Neuronal stem cell (in vitro differentiated cells): Measurements from ENCODE around the gene PTGIS.
A peak's percentile ranks its signal among the peaks of the same experiment; 100 is the strongest.

ENCODE experiments used
- DNase-seq: peaks from one replicate; pipeline ENCODE4 v3.0.0-alpha.2; 2013; ENCODE audit warnings: low spot score
- H2AFZ ChIP-seq: one replicate; pipeline ENCODE4 v1.6.1; 2013; ENCODE audit warnings: mild to moderate bottlenecking, low read length, inconsistent platforms
- H2AK5ac ChIP-seq: 2 replicates; pipeline ENCODE4 v1.6.1; 2013; ENCODE audit warnings: low read depth, mild to moderate bottlenecking, inconsistent platforms, low read length, moderate library complexity, mixed read lengths
- H2BK120ac ChIP-seq: 2 replicates; pipeline ENCODE4 v1.6.1; 2013; ENCODE audit warnings: low read depth, mild to moderate bottlenecking, inconsistent platforms, low read length, moderate library complexity, mixed read lengths
- H2BK12ac ChIP-seq: one replicate; pipeline ENCODE4 v1.6.1; 2013; ENCODE audit warnings: low read length, inconsistent platforms
- H2BK15ac ChIP-seq: 2 replicates; pipeline ENCODE4 v1.6.1; 2013; ENCODE audit warnings: mild to moderate bottlenecking, low read length, inconsistent platforms, mixed read lengths
- H2BK5ac ChIP-seq: one replicate; pipeline ENCODE4 v1.6.1; 2013; ENCODE audit warnings: inconsistent platforms, mild to moderate bottlenecking, low read length, moderate library complexity
- H3K14ac ChIP-seq: one replicate; pipeline ENCODE4 v1.6.1; 2013; ENCODE audit warnings: low read length, inconsistent platforms
- H3K18ac ChIP-seq: 2 replicates; pipeline ENCODE4 v1.6.1; 2013; ENCODE audit warnings: low read length, inconsistent platforms
- H3K23ac ChIP-seq: 2 replicates; pipeline ENCODE4 v1.6.1; 2013; ENCODE audit warnings: low read depth, mild to moderate bottlenecking, mixed read lengths, low read length, inconsistent platforms; ENCODE audit not compliant: poor library complexity
- H3K27ac ChIP-seq: replicated peaks from 3 replicates; pipeline ENCODE4 v1.5.1; 2013; ENCODE audit warnings: low read length, inconsistent platforms
- H3K27me3 ChIP-seq, 3 experiments: 2 replicates each; pipeline ENCODE4 v1.6.1; 2013; ENCODE audit warnings: low read length in 3 of 3, mild to moderate bottlenecking in 2 of 3, inconsistent platforms in 1 of 3, low read depth in 1 of 3, mixed read lengths in 1 of 3, moderate library complexity in 1 of 3; ENCODE audit not compliant: control insufficient read depth in 3 of 3, insufficient read depth in 3 of 3
- H3K36me3 ChIP-seq, 2 donors: replicated peaks in 1 of 2; 2 replicates each; pipeline ENCODE4 v1.6.1; 2013; ENCODE audit warnings: low read length in 2 of 2; ENCODE audit not compliant: control insufficient read depth in 2 of 2, insufficient read depth in 2 of 2
- H3K4ac ChIP-seq: 2 replicates; pipeline ENCODE4 v1.6.1; 2013; ENCODE audit warnings: inconsistent platforms, mild to moderate bottlenecking, low read length, moderate library complexity
- H3K4me1 ChIP-seq, 2 donors: 1 replicate in 1 of 2; 2 replicates in 1 of 2; pipeline ENCODE4 v1.6.1; 2013; ENCODE audit warnings: low read length in 2 of 2, low read depth in 1 of 2; ENCODE audit not compliant: control insufficient read depth in 2 of 2, insufficient read depth in 1 of 2
- H3K4me2 ChIP-seq: one replicate; pipeline ENCODE4 v1.6.1; 2013; ENCODE audit warnings: mild to moderate bottlenecking, low read length, inconsistent platforms; ENCODE audit not compliant: insufficient read depth, poor library complexity, severe bottlenecking
- H3K4me3 ChIP-seq, 2 donors: 2 replicates each; pipeline ENCODE4 v1.5.1; 2013; ENCODE audit warnings: low read length in 2 of 2, mild to moderate bottlenecking in 2 of 2, inconsistent platforms in 1 of 2, moderate library complexity in 1 of 2
- H3K79me1 ChIP-seq: one replicate; pipeline ENCODE4 v1.6.1; 2013; ENCODE audit warnings: low read depth, mild to moderate bottlenecking, inconsistent platforms, low read length, moderate library complexity
- H3K9ac ChIP-seq: one replicate; pipeline ENCODE4 v1.6.1; 2013; ENCODE audit warnings: mild to moderate bottlenecking, low read depth, low read length, inconsistent platforms; ENCODE audit not compliant: poor library complexity
- H3K9me3 ChIP-seq, 2 donors: replicated peaks in 1 of 2; 2 replicates each; pipeline versions ENCODE3 to v1.6.1; 2013; ENCODE audit warnings: low read length in 2 of 2, mild to moderate bottlenecking in 2 of 2, inconsistent platforms in 1 of 2, low read depth in 1 of 2, mixed read lengths in 1 of 2, moderate library complexity in 1 of 2; ENCODE audit not compliant: control insufficient read depth in 2 of 2, insufficient read depth in 1 of 2
- H4K8ac ChIP-seq: one replicate; pipeline ENCODE4 v1.6.1; 2013; ENCODE audit warnings: low read depth, mild to moderate bottlenecking, inconsistent platforms, low read length, moderate library complexity
- H4K91ac ChIP-seq: one replicate; pipeline ENCODE4 v1.6.1; 2013; ENCODE audit warnings: low read length, low read depth, mild to moderate bottlenecking, inconsistent platforms; ENCODE audit not compliant: poor library complexity
- WGBS, 2 donors: extraction: QIAGEN DNeasy Blood & Tissue Kit; methylation state at CpG; one replicate each; pipeline ENCODE4 v1.1.7; 2013; ENCODE audit warnings: missing lambda C conversion rate in 2 of 2, mixed read lengths in 1 of 2; ENCODE audit not compliant: insufficient read length in 2 of 2, insufficient replicate concordance in 1 of 2; ENCODE audit errors: extremely low coverage in 2 of 2; 5-methylcytosine and 5-hydroxymethylcytosine counted together

The PTGIS gene

GRCh38 chr20:49517805-49518100 lies 50.2 kb downstream of the PTGIS start:
- peaks cover 0 to 36% of the 10 kb centered on the region in 2 donors for H3K36me3 ChIP-seq
- no peak overlapping the region for H3K4me2 ChIP-seq
- H3K9ac ChIP-seq = no peak overlapping the region
- H3K27ac ChIP-seq = no peak overlapping the region
- no peak overlapping the region for H2BK5ac ChIP-seq
- no peak overlapping the region for H3K14ac ChIP-seq
- no peak overlapping the region for H2BK15ac ChIP-seq
- H2BK120ac ChIP-seq = no peak overlapping the region
- no peak overlapping the region for H2AFZ ChIP-seq
- no peak overlapping the region for H3K23ac ChIP-seq
- no peak overlapping the region for H4K8ac ChIP-seq
- H2AK5ac ChIP-seq = no peak overlapping the region
- H3K4ac ChIP-seq = no peak overlapping the region
- H3K4me1 ChIP-seq = no peaks in the 10 kb centered on the region
- no peaks in the 10 kb centered on the region for H3K9me3 ChIP-seq
- H4K91ac ChIP-seq = no peak overlapping the region
- H3K79me1 ChIP-seq = peaks cover 2% of the 10 kb centered on the region
- H3K27me3 ChIP-seq = no peaks in the 10 kb centered on the region
- no peak overlapping the region for H3K18ac ChIP-seq
- no CpG with 5 or more reads among the region's 4 CpGs for WGBS, 2 donors
- no peak overlapping the region for H2BK12ac ChIP-seq
- no peak for DNase-seq
- H3K4me3 ChIP-seq = peak overlapping the region in 1 of 2 donors; percentile 20

- no peak overlapping the region for H2BK120ac ChIP-seq
- H3K4me1 ChIP-seq = no peaks in the 10 kb centered on the region
- no peak overlapping the region for H3K23ac ChIP-seq
- no peak overlapping the region for H2BK15ac ChIP-seq
- no peak overlapping the region for H3K9ac ChIP-seq
- H2BK5ac ChIP-seq = no peak overlapping the region
- no peak overlapping the region for H2BK12ac ChIP-seq
- H3K36me3 ChIP-seq = peaks cover 0 to 39% of the 10 kb centered on the region in 2 donors
- no CpG with 5 or more reads among the region's 17 CpGs for WGBS, 2 donors
- H3K4me3 ChIP-seq = peak overlapping the region in 1 of 2 donors; percentile 20
- H3K27ac ChIP-seq = no peak overlapping the region
- H4K91ac ChIP-seq = no peak overlapping the region
- no peak overlapping the region for H3K18ac ChIP-seq
- H3K4me2 ChIP-seq = no peak overlapping the region
- H3K27me3 ChIP-seq = no peaks in the 10 kb centered on the region
- no peak overlapping the region for H2AFZ ChIP-seq
- no peak overlapping the region for H4K8ac ChIP-seq
- no peak overlapping the region for H2AK5ac ChIP-seq
- no peak for DNase-seq
- no peak overlapping the region for H3K4ac ChIP-seq
- no peak overlapping the region for H3K14ac ChIP-seq
- peaks cover 2% of the 10 kb centered on the region for H3K79me1 ChIP-seq
- H3K9me3 ChIP-seq = no peaks in the 10 kb centered on the region
Observed at GRCh38 chr20:49516916-49517804, 50.8 kb downstream of the PTGIS start.

- no peak overlapping the region for H3K27ac ChIP-seq
- no peak overlapping the region for H2AFZ ChIP-seq
- H4K91ac ChIP-seq = no peak overlapping the region
- no peak for DNase-seq
- H2BK12ac ChIP-seq = no peak overlapping the region
- no peak overlapping the region for H2BK120ac ChIP-seq
- H3K18ac ChIP-seq = no peak overlapping the region
- no peak overlapping the region for H2AK5ac ChIP-seq
- H4K8ac ChIP-seq = no peak overlapping the region
- H3K36me3 ChIP-seq = peaks cover 0 to 36% of the 10 kb centered on the region in 2 donors
- no peak overlapping the region for H3K4me2 ChIP-seq
- H3K9ac ChIP-seq = no peak overlapping the region
- H3K79me1 ChIP-seq = peaks cover 2% of the 10 kb centered on the region
- H3K23ac ChIP-seq = no peak overlapping the region
- no CpG with 5 or more reads among the region's 3 CpGs for WGBS, 2 donors
- no peak overlapping the region for H3K4ac ChIP-seq
- H2BK15ac ChIP-seq = no peak overlapping the region
- no peak overlapping the region for H2BK5ac ChIP-seq
- H3K14ac ChIP-seq = no peak overlapping the region
- no peaks in the 10 kb centered on the region for H3K9me3 ChIP-seq
- no peak overlapping the region for H3K4me3 ChIP-seq
- no peaks in the 10 kb centered on the region for H3K4me1 ChIP-seq
- peaks cover 0 to under 1% (median 0%) of the 10 kb centered on the region in 3 experiments for H3K27me3 ChIP-seq
Observed at GRCh38 chr20:49515586-49515985, 52.4 kb downstream of the PTGIS start.

- no peak overlapping the region for H3K4ac ChIP-seq
- no peak overlapping the region for H2BK5ac ChIP-seq
- DNase-seq = no peak
- WGBS, 2 donors = no CpG with 5 or more reads among the region's 2 CpGs
- H3K79me1 ChIP-seq = peaks cover 2% of the 10 kb centered on the region
- H3K36me3 ChIP-seq = peaks cover 0 to 35% of the 10 kb centered on the region in 2 donors
- H2BK15ac ChIP-seq = no peak overlapping the region
- H3K9ac ChIP-seq = no peak overlapping the region
- no peak overlapping the region for H3K14ac ChIP-seq
- H3K23ac ChIP-seq = no peak overlapping the region
- H4K8ac ChIP-seq = no peak overlapping the region
- H2AFZ ChIP-seq = no peak overlapping the region
- H4K91ac ChIP-seq = no peak overlapping the region
- H3K27ac ChIP-seq = no peak overlapping the region
- H3K18ac ChIP-seq = no peak overlapping the region
- no peak overlapping the region for H3K4me3 ChIP-seq
- H3K27me3 ChIP-seq = peaks cover 0 to 5% (median 0%) of the 10 kb centered on the region in 3 experiments
- H2BK12ac ChIP-seq = no peak overlapping the region
- H2AK5ac ChIP-seq = no peak overlapping the region
- H2BK120ac ChIP-seq = no peak overlapping the region
- H3K4me2 ChIP-seq = no peak overlapping the region
- H3K9me3 ChIP-seq = no peaks in the 10 kb centered on the region
- H3K4me1 ChIP-seq = no peaks in the 10 kb centered on the region
Observed at GRCh38 chr20:49513517-49513916, 54.4 kb downstream of the PTGIS start.
